GM18867 (cell line): ENCODE results near the gene P2RY13.

Source experiments
- ATAC-seq: cut with Tn5 transposase; IDR thresholded peaks from one replicate; pipeline ENCODE4 v1.9.1; 2021; ENCODE audit warnings: mild to moderate bottlenecking, moderate library complexity; ENCODE audit not compliant: unreplicated experiment

The P2RY13 gene

GRCh38 chr3:151297429-151297828, 31.9 kb downstream of the P2RY13 start:
- no peak for ATAC-seq

- no peak for ATAC-seq
These were observed 33.1 kb downstream of the P2RY13 start for GRCh38 chr3:151296226-151296625.

- no peak for ATAC-seq
These were observed 36.2 kb downstream of the P2RY13 start for GRCh38 chr3:151293127-151293526.

GRCh38 chr3:151290673-151291072, 38.7 kb downstream of the P2RY13 start:
- ATAC-seq, result no peak

- no peak for ATAC-seq
These were observed 39.9 kb downstream of the P2RY13 start for GRCh38 chr3:151289445-151289844.

GRCh38 chr3:151285940-151286339, 43.4 kb downstream of the P2RY13 start:
- ATAC-seq, result no peak

GRCh38 chr3:151283907-151284461, 45.4 kb downstream of the P2RY13 start:
- ATAC-seq, result no peak

GRCh38 chr3:151283387-151283786, 46.0 kb downstream of the P2RY13 start:
- ATAC-seq, result no peak

GRCh38 chr3:151282921-151283320, 46.4 kb downstream of the P2RY13 start:
- ATAC-seq, result peak; percentile 63

GRCh38 chr3:151281671-151282324, 47.6 kb downstream of the P2RY13 start:
- ATAC-seq, result no peak

GRCh38 chr3:151278230-151278629, 51.1 kb downstream of the P2RY13 start, which contains the start of gene P2RY14:
Gene P2RY14 (minus strand): TSS chr3:151278542. CDS start chr3:151214316, 64,226 bp downstream.
- no peak for ATAC-seq

GRCh38 chr3:151276687-151277042, 52.7 kb downstream of the P2RY13 start:
- peak; percentile 67 for ATAC-seq
